GM23338 (cell line): ENCODE measurements around the gene TMEM143. TPM values are rescaled to one million over a fixed set of nuclear protein-coding genes. Genes with fewer than 3 reads are reported as not detected.

Experiments
- ATAC-seq: fragments of 200-7000 bp; cut with Tn5 transposase; 3 replicates; pipeline ENCODE4 v1.9.1; 2020
- DNase-seq: peaks from one replicate; pipeline ENCODE4 v3.0.0-alpha.2; 2015; ENCODE audit warnings: low spot score
- H2AFZ ChIP-seq: fragments of 200-600 bp; sonication (generic); 2 replicates; pipeline ENCODE4 v1.8.0; 2016; ENCODE audit warnings: antibody characterized with exemption, mild to moderate bottlenecking, moderate library complexity
- H3F3A ChIP-seq: fragments of 200-600 bp; sonication (generic); replicated peaks from 2 replicates; pipeline ENCODE4 v1.8.0; 2017; ENCODE audit warnings: antibody characterized with exemption, mixed run types, low read depth
- H3K27ac ChIP-seq: fragments of 200-600 bp; sonication (generic); 2 replicates; pipeline ENCODE4 v1.6.1; 2016; ENCODE audit warnings: low read depth
- H3K27me3 ChIP-seq: fragments of 200-600 bp; sonication (generic); 2 replicates; pipeline ENCODE4 v1.8.0; 2016; ENCODE audit warnings: mild to moderate bottlenecking, mixed run types, moderate library complexity; ENCODE audit not compliant: insufficient read depth
- H3K36me3 ChIP-seq: fragments of 200-600 bp; sonication (generic); 2 replicates; pipeline ENCODE4 v1.8.0; 2016; ENCODE audit warnings: mild to moderate bottlenecking; ENCODE audit not compliant: insufficient read depth
- H3K4me1 ChIP-seq: fragments of 200-600 bp; sonication (generic); 2 replicates; pipeline ENCODE4 v1.8.0; 2016; ENCODE audit warnings: mild to moderate bottlenecking, moderate library complexity; ENCODE audit not compliant: insufficient read depth
- H3K4me2 ChIP-seq: fragments of 200-600 bp; sonication (generic); 2 replicates; pipeline ENCODE4 v1.7.1; 2017; ENCODE audit warnings: mixed run types
- H3K4me3 ChIP-seq: fragments of 200-600 bp; sonication (generic); 2 replicates; pipeline ENCODE4 v1.6.1; 2016; ENCODE audit warnings: mixed run types
- H3K79me2 ChIP-seq: fragments of 200-600 bp; sonication (generic); replicated peaks from 2 replicates; pipeline ENCODE4 v1.8.0; 2017; ENCODE audit warnings: mild to moderate bottlenecking; ENCODE audit not compliant: insufficient read depth
- H3K9me2 ChIP-seq: fragments of 200-600 bp; sonication (generic); 2 replicates; pipeline ENCODE4 v1.8.0; 2017; ENCODE audit not compliant: insufficient read depth
- H4K20me1 ChIP-seq: fragments of 200-600 bp; sonication (generic); replicated peaks from 2 replicates; pipeline ENCODE4 v1.8.0; 2017; ENCODE audit warnings: mild to moderate bottlenecking; ENCODE audit not compliant: insufficient read depth
- H3K27ac Mint-ChIP-seq: 2 replicates; pipeline ENCODE4 v1.8.0; 2020; ENCODE audit warnings: inconsistent platforms, mild to moderate bottlenecking, moderate library complexity, mixed read lengths
- H3K27me3 Mint-ChIP-seq: 3 replicates; pipeline ENCODE4 v1.8.0; 2022; ENCODE audit warnings: low read depth, mild to moderate bottlenecking, moderate library complexity, mixed read lengths, inconsistent platforms; ENCODE audit not compliant: insufficient read depth, poor library complexity
- H3K36me3 Mint-ChIP-seq: 3 replicates; pipeline ENCODE4 v1.8.0; 2021; ENCODE audit warnings: low read depth, mild to moderate bottlenecking, inconsistent platforms, moderate library complexity, mixed read lengths
- H3K4me1 Mint-ChIP-seq: 3 replicates; pipeline ENCODE4 v1.8.0; 2020; ENCODE audit warnings: mild to moderate bottlenecking, inconsistent platforms, mixed read lengths
- H3K4me3 Mint-ChIP-seq: 3 replicates; pipeline ENCODE4 v1.8.0; 2021; ENCODE audit warnings: moderate library complexity, mild to moderate bottlenecking, inconsistent platforms, mixed read lengths
- H3K9me3 Mint-ChIP-seq: 3 replicates; pipeline ENCODE4 v1.8.0; 2020; ENCODE audit warnings: moderate library complexity, mild to moderate bottlenecking, inconsistent platforms, mixed read lengths
- CREB1 ChIP-seq: fragments of 250-450 bp; sonication (Bioruptor Pico); IDR thresholded peaks from 2 replicates; pipeline ENCODE4 v1.5.0; 2020; ENCODE audit warnings: low read depth, mild to moderate bottlenecking, moderate library complexity
- EZH2 ChIP-seq: fragments of 200-600 bp; sonication (generic); IDR thresholded peaks from one replicate; pipeline ENCODE4 v1.8.0; 2017; ENCODE audit warnings: antibody characterized with exemption, mild to moderate bottlenecking, low read depth; ENCODE audit not compliant: unreplicated experiment
- EZH2phosphoT487 ChIP-seq: fragments of 200-600 bp; sonication (generic); IDR thresholded peaks from one replicate; pipeline ENCODE4 v1.8.1; 2018; ENCODE audit warnings: antibody characterized with exemption; ENCODE audit not compliant: unreplicated experiment
- JUNB ChIP-seq: IDR thresholded peaks from one replicate; pipeline ENCODE4 v1.6.1; 2016; ENCODE audit warnings: antibody characterized with exemption; ENCODE audit not compliant: unreplicated experiment
- POLR2AphosphoS5 ChIP-seq: IDR thresholded peaks from 2 replicates; pipeline ENCODE4 v1.6.1; 2016; ENCODE audit warnings: antibody characterized with exemption, low read depth
- ZNF114 ChIP-seq: fragments of 250-450 bp; sonication (Bioruptor Pico); IDR thresholded peaks from 2 replicates; pipeline ENCODE4 v1.5.0; 2020; ENCODE audit warnings: mild to moderate bottlenecking, moderate library complexity
- polyA plus RNA-seq: library from polyadenylated mRNA; unstranded; fragments of >200 nt; fragmentation: Nextera tagmentation; extraction: Ambion mirVana; gene quantifications from 2 replicates; pipeline ENCODE4 v1.2.1, GENCODE V29; 2016
- total RNA-seq: library from RNA; depleted of rRNA; stranded (reverse); fragments of >200 nt; shearing (Covaris generic); gene quantifications from 2 replicates; pipeline ENCODE4 v1.2.3, GENCODE V29; 2014
- TF ChIP-seq, protein P1 (sequence below): fragments of 250-450 bp; sonication (Bioruptor Pico); IDR thresholded peaks from 2 replicates; pipeline ENCODE4 v1.5.0; 2020; ENCODE audit warnings: mild to moderate bottlenecking, moderate library complexity

The TMEM143 gene
- total and polyA plus RNA-seq, 2 experiments from 2014 or later, result 12.8 to 15.0 TPM

DNA sequence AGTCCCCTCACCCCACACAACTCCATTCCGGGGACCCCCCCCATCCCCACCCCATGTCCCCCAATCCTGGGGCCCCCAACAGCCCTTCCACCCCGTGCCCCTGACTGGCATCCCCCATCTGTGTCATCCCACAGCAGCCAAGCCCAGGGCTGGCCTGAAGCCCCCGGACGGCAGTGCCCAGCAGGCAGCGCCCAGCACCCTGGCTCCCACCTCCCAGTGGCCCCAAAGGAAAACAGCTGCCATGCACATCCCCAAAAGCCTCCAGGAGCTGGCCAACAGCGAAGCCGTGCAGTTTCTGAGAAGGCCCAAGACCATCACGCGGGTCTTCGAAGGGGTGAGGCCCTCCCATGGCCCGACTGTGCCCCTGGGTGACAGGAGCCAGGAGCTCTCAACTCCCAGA, 1.9 kb upstream of the TMEM143 start (continued):
- TF ChIP-seq, protein P1, sequence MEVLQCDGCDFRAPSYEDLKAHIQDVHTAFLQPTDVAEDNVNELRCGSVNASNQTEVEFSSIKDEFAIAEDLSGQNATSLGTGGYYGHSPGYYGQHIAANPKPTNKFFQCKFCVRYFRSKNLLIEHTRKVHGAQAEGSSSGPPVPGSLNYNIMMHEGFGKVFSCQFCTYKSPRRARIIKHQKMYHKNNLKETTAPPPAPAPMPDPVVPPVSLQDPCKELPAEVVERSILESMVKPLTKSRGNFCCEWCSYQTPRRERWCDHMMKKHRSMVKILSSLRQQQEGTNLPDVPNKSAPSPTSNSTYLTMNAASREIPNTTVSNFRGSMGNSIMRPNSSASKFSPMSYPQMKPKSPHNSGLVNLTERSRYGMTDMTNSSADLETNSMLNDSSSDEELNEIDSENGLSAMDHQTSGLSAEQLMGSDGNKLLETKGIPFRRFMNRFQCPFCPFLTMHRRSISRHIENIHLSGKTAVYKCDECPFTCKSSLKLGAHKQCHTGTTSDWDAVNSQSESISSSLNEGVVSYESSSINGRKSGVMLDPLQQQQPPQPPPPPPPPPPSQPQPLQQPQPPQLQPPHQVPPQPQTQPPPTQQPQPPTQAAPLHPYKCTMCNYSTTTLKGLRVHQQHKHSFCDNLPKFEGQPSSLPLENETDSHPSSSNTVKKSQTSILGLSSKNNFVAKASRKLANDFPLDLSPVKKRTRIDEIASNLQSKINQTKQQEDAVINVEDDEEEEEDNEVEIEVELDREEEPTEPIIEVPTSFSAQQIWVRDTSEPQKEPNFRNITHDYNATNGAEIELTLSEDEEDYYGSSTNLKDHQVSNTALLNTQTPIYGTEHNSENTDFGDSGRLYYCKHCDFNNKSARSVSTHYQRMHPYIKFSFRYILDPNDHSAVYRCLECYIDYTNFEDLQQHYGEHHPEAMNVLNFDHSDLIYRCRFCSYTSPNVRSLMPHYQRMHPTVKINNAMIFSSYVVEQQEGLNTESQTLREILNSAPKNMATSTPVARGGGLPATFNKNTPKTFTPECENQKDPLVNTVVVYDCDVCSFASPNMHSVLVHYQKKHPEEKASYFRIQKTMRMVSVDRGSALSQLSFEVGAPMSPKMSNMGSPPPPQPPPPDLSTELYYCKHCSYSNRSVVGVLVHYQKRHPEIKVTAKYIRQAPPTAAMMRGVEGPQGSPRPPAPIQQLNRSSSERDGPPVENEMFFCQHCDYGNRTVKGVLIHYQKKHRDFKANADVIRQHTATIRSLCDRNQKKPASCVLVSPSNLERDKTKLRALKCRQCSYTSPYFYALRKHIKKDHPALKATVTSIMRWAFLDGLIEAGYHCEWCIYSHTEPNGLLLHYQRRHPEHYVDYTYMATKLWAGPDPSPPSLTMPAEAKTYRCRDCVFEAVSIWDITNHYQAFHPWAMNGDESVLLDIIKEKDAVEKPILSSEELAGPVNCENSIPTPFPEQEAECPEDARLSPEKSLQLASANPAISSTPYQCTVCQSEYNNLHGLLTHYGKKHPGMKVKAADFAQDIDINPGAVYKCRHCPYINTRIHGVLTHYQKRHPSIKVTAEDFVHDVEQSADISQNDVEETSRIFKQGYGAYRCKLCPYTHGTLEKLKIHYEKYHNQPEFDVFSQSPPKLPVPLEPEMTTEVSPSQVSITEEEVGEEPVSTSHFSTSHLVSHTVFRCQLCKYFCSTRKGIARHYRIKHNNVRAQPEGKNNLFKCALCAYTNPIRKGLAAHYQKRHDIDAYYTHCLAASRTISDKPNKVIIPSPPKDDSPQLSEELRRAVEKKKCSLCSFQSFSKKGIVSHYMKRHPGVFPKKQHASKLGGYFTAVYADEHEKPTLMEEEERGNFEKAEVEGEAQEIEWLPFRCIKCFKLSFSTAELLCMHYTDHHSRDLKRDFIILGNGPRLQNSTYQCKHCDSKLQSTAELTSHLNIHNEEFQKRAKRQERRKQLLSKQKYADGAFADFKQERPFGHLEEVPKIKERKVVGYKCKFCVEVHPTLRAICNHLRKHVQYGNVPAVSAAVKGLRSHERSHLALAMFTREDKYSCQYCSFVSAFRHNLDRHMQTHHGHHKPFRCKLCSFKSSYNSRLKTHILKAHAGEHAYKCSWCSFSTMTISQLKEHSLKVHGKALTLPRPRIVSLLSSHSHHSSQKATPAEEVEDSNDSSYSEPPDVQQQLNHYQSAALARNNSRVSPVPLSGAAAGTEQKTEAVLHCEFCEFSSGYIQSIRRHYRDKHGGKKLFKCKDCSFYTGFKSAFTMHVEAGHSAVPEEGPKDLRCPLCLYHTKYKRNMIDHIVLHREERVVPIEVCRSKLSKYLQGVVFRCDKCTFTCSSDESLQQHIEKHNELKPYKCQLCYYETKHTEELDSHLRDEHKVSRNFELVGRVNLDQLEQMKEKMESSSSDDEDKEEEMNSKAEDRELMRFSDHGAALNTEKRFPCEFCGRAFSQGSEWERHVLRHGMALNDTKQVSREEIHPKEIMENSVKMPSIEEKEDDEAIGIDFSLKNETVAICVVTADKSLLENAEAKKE (CRISPR knock-in tag), result no peak
- no peak for TF ChIP-seq CREB1 (CRISPR knock-in tag)

DNA sequence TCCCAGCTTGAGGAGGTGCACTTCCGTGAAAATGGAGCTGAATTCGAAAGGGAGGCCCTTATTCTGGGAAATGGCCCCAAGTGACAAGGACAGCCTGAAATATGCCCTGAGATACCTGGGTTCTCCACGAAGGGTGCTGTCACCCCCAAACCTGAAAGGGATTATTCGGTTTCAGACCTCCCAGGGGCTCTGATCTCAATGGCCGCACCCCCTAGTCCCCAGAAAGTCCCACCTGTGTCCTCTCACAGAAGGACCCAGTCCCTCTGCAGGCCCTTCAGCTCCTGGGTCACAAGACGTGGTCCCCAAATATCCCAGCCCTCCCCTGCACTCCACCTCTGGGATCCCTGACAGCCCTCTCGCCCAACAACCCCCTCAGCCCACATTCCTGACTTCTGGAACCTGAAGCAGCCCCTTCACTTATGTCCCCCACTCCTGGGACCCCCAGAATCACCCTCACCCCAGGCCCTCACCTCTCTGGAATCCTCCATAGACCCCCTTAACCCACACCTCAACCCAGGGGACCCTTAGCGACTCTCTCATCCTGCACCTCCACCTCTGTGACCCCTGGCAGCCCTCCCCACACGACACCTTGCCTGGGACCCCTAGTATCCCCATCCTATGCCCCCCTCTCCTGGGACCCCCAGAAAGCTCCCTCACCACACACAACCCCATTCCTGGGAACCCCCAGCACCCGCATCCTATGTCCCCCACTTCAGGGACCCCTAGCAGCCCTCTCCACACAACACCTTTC, 1.0 kb upstream of the TMEM143 start:
- peak overlapping the region; percentile 87 for H3K4me3 Mint-ChIP-seq
- no peaks in the 10 kb centered on the region for H3K4me1 ChIP-seq
- no peaks in the 10 kb centered on the region for H4K20me1 ChIP-seq
- no peaks in the 10 kb centered on the region for H3K79me2 ChIP-seq
- H3K27me3 ChIP-seq, result no peaks in the 10 kb centered on the region
- peaks cover 5% of the 10 kb centered on the region; the same call in 2 of the 3 replicates for H3K36me3 Mint-ChIP-seq
- H3K36me3 ChIP-seq, result no peaks in the 10 kb centered on the region
- peak overlapping the region; percentile 91 for H3K27ac Mint-ChIP-seq
- H3K27me3 Mint-ChIP-seq, result peaks cover 10% of the 10 kb centered on the region
- peak overlapping the region; percentile 58 for H3K4me3 ChIP-seq
- H3K4me1 Mint-ChIP-seq, result peaks cover 10% of the 10 kb centered on the region; the same call in 2 of the 3 replicates
- H3K9me3 Mint-ChIP-seq, result no peaks in the 10 kb centered on the region; the same call in 2 of the 3 replicates
- no peak for DNase-seq
- peak overlapping the region; percentile 52; the same call in 1 of the 2 replicates for H2AFZ ChIP-seq
- H3K27ac ChIP-seq, result peak overlapping the region; percentile 83
- H3K4me2 ChIP-seq, result peak overlapping the region; percentile 78
- no peak for ATAC-seq
- H3K9me2 ChIP-seq, result no peaks in the 10 kb centered on the region
- no peaks in the 10 kb centered on the region for H3F3A ChIP-seq
- TF ChIP-seq, protein P1 (CRISPR knock-in tag), result no peak
- TF ChIP-seq POLR2AphosphoS5 (no peak), JUNB (no peak), EZH2 (no peak), ZNF114 (CRISPR knock-in tag) (no peak), EZH2phosphoT487 (no peak), CREB1 (CRISPR knock-in tag) (no peak)
